Type B pancreatic cell (in vitro differentiated cells): ENCODE data around the gene EIF1AY. TPM values are rescaled to one million over a fixed set of nuclear protein-coding genes. Genes with fewer than 3 reads are reported as not detected.

Experiments used
- DNase-seq: peaks from one replicate; pipeline ENCODE4 v3.0.0; 2021; ENCODE audit warnings: mixed read lengths; ENCODE audit not compliant: unreplicated experiment; ENCODE audit errors: extremely low spot score
- H3K27ac Mint-ChIP-seq: 2 replicates; pipeline ENCODE4 v1.8.0; 2021; ENCODE audit warnings: mild to moderate bottlenecking, mixed read lengths
- H3K27me3 Mint-ChIP-seq: 2 replicates; pipeline ENCODE4 v1.8.0; 2021; ENCODE audit warnings: mixed read lengths
- H3K36me3 Mint-ChIP-seq: 2 replicates; pipeline ENCODE4 v1.8.0; 2021; ENCODE audit warnings: mixed read lengths
- H3K4me1 Mint-ChIP-seq: one replicate; pipeline ENCODE4 v1.8.0; 2021; ENCODE audit warnings: mixed read lengths; ENCODE audit not compliant: unreplicated experiment
- H3K4me3 Mint-ChIP-seq: 2 replicates; pipeline ENCODE4 v1.8.0; 2021; ENCODE audit warnings: mild to moderate bottlenecking, mixed read lengths
- H3K9me3 Mint-ChIP-seq: 2 replicates; pipeline ENCODE4 v1.8.0; 2021; ENCODE audit warnings: mixed read lengths
- long read RNA-seq: library from polyadenylated mRNA; unstranded; transcript quantifications from one replicate; pipeline ENCODE4 v2.0.0, GENCODE V29; 2020
- total RNA-seq: library from RNA; stranded (reverse); gene quantifications from 2 replicates; pipeline ENCODE4 v1.2.1, GENCODE V29; 2021; ENCODE audit warnings: low replicate concordance
- TF ChIP-seq, protein P1 (sequence below): fragments of 200-600 bp; sonication (generic); conservative IDR thresholded peaks from 2 replicates; pipeline ENCODE4 v1.5.0; 2021; ENCODE audit warnings: antibody characterized with exemption, mild to moderate bottlenecking

The EIF1AY gene, protein sequence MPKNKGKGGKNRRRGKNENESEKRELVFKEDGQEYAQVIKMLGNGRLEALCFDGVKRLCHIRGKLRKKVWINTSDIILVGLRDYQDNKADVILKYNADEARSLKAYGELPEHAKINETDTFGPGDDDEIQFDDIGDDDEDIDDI
- total RNA-seq, result not detected in 2 replicates
- long read RNA-seq, result 0 reads

DNA sequence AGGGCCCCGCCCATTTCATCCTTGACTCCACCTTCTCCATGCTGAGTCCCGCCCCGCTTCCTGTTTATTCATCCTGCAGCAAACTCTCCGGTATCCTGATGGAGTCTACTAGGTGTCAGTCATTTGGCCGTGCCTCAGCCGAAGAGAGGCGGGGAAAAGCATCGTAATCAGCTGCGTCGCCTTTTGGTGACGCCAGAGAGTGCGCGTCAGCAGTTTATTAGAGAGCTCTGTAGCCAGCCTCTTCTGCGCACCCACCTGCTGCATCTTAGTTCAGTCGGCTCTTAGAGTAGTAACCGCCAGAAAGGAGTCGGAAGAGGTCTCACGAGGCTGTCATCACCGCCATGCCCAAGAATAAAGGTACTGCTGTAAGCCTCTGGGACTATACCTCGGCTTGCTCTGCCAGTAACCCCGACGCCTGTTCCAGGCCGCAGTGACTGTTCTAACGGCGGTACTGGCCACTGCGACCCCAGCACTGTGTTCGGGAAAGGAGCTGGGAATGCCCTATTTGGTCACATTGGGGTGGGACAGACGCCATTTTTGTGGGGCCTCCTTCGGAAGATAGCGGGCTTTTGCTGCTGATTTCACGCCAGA lies at the start of gene EIF1AY:
Gene EIF1AY (plus strand): TSS at position 246 of the 591 bp plus-strand sequence. CDS start 96 bp downstream, at position 342.
- H3K27ac Mint-ChIP-seq, result no peak within 1 kb of the TSS
- DNase-seq, result no peak
- TF ChIP-seq, protein P1, sequence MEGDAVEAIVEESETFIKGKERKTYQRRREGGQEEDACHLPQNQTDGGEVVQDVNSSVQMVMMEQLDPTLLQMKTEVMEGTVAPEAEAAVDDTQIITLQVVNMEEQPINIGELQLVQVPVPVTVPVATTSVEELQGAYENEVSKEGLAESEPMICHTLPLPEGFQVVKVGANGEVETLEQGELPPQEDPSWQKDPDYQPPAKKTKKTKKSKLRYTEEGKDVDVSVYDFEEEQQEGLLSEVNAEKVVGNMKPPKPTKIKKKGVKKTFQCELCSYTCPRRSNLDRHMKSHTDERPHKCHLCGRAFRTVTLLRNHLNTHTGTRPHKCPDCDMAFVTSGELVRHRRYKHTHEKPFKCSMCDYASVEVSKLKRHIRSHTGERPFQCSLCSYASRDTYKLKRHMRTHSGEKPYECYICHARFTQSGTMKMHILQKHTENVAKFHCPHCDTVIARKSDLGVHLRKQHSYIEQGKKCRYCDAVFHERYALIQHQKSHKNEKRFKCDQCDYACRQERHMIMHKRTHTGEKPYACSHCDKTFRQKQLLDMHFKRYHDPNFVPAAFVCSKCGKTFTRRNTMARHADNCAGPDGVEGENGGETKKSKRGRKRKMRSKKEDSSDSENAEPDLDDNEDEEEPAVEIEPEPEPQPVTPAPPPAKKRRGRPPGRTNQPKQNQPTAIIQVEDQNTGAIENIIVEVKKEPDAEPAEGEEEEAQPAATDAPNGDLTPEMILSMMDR, result no peak
- no peaks in the 10 kb centered on the region for H3K9me3 Mint-ChIP-seq
- H3K4me3 Mint-ChIP-seq, result no peak within 1 kb of the TSS
- no peaks in the 10 kb centered on the region for H3K36me3 Mint-ChIP-seq
- H3K4me1 Mint-ChIP-seq, result no peaks in the 10 kb centered on the region
- no peaks in the 10 kb centered on the region for H3K27me3 Mint-ChIP-seq

DNA sequence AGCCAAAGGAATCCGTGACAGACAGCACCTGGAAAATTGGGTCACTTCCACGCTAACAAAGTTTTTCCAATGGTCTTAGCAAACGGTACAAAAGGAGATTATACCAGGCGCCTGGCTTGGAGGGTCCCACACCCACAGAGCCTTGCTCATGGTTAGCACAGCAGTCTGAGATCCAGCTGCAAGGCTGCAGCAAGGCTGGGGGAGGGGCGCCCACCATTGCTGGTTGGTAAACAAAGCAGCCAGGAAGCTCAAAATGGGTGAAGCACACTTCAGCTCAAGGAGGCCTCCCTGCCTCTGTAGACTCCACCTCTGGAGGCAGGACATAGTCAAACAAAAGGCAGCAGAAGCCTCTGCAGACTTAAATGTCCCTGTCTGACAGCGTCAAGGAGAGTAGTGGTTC lies 47.1 kb upstream of the EIF1AY start:
- Mint-ChIP-seq H3K4me1 (no peaks in the 10 kb centered on the region), H3K4me3 (no peak overlapping the region), H3K27ac (no peak overlapping the region), H3K27me3 (no peaks in the 10 kb centered on the region), H3K9me3 (no peaks in the 10 kb centered on the region), H3K36me3 (no peaks in the 10 kb centered on the region)
- no peak for DNase-seq
- TF ChIP-seq, protein P1, result no peak

DNA sequence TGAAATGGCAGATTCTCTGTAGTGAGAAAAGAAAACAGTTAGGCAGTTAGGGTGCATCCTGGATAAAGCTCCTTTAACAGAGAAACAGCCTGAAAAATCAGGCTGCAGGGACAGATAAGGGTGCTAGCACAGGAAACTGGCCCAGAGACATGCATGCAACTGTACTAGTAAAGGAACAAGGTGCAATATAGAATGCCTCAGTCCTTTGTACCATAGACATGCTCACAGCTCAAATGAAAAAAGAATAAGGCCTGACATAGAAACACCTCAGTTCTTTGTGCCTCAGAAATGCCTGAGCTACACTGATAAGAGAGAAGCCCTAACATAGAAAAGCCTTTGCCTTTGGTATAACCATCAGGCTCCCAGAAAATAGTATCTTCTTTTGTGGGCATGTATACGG lies 37.4 kb upstream of the EIF1AY start:
- H3K4me1 Mint-ChIP-seq, result no peaks in the 10 kb centered on the region
- TF ChIP-seq, protein P1, result no peak
- no peak overlapping the region for H3K27ac Mint-ChIP-seq
- H3K9me3 Mint-ChIP-seq, result no peaks in the 10 kb centered on the region
- no peak overlapping the region for H3K4me3 Mint-ChIP-seq
- DNase-seq, result no peak
- no peaks in the 10 kb centered on the region for H3K36me3 Mint-ChIP-seq
- H3K27me3 Mint-ChIP-seq, result no peaks in the 10 kb centered on the region

DNA sequence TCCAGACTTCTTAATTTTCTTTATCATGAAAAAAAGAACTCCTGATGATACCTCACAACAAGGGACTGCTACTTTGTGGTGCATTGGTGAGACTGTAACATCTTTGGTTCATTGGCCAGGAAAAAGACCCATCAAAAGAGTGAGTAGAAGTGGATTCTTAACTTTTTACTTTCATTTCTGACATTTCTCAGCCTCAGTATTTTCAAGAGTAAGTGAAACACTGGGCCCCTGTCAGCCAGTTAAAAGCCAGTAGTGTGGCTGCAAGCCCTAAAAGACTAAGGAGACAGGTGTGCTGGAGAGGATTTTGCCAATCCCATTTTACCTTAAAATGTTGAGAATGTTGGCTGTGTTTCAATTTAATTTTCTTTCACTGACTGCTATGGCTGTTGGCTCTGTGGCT lies 36.6 kb upstream of the EIF1AY start:
- no peaks in the 10 kb centered on the region for H3K4me1 Mint-ChIP-seq
- no peaks in the 10 kb centered on the region for H3K9me3 Mint-ChIP-seq
- no peaks in the 10 kb centered on the region for H3K36me3 Mint-ChIP-seq
- no peak for DNase-seq
- TF ChIP-seq, protein P1, result no peak
- no peak overlapping the region for H3K4me3 Mint-ChIP-seq
- H3K27me3 Mint-ChIP-seq, result no peaks in the 10 kb centered on the region
- no peak overlapping the region for H3K27ac Mint-ChIP-seq

DNA sequence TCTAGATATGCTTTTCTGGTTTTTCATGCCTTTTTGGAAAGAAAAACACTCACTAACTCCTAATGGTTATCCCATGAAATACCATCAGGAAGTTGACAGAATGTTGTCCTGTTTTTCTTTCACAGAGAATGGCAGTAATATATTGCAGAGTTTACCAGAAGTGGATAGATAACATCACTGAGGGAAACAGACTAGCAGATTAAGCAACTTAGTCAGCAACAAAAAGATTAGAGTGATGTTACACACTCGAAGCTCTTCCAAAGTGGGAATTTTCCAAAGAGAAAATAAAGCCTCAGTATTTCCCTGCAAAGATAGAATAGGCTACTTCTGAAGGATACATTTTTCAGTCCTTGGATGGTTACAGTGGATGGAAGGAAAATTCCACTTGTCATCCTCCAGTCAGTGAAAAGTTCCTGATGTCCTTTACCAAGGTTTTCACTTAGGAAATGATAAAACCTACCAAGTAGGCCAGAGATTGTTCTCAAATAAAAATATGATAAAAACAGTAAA lies 31.1 kb upstream of the EIF1AY start:
- Mint-ChIP-seq H3K27me3 (no peaks in the 10 kb centered on the region), H3K27ac (no peak overlapping the region), H3K36me3 (no peaks in the 10 kb centered on the region), H3K4me3 (no peak overlapping the region), H3K4me1 (no peaks in the 10 kb centered on the region), H3K9me3 (no peaks in the 10 kb centered on the region)
- no peak for DNase-seq
- TF ChIP-seq, protein P1, result no peak
